Bronchial epithelial cell (primary cell): ENCODE results near the gene RSL1D1. TPM values are rescaled to one million over a fixed set of nuclear protein-coding genes. Genes with fewer than 3 reads are reported as not detected.
A peak's percentile ranks its signal among the peaks of the same experiment; 100 is the strongest.

ENCODE experiments used
- DNase-seq: peaks from one replicate; pipeline ENCODE4 v3.0.0-alpha.2; 2010; ENCODE audit warnings: low read depth
- FAIRE-seq: peaks from 2 replicates; lab custom pipeline; 2011; peaks lifted over from hg19 to GRCh38; lab: Jason Lieb, UNC
- H3K27me3 ChIP-seq: 2 replicates; pipeline ENCODE4 v1.5.1; 2011; ENCODE audit warnings: low read length; ENCODE audit not compliant: control insufficient read depth, insufficient read depth
- H3K36me3 ChIP-seq: 2 replicates; pipeline ENCODE4 v1.5.1; 2011; ENCODE audit warnings: low read length; ENCODE audit not compliant: control insufficient read depth, insufficient read depth
- H3K4me3 ChIP-seq: 2 replicates; pipeline ENCODE4 v1.5.1; 2011; ENCODE audit warnings: mild to moderate bottlenecking, low read depth, low read length, control low read depth
- CTCF ChIP-seq: IDR thresholded peaks from 2 replicates; pipeline ENCODE4 v1.5.1; 2011; ENCODE audit warnings: mild to moderate bottlenecking, moderate library complexity, low read length, control low read depth, inconsistent platforms; ENCODE audit not compliant: insufficient read depth, severe bottlenecking
- total RNA-seq: library from RNA; depleted of rRNA; stranded (reverse); fragments of >200 nt; gene quantifications from 2 replicates; pipeline ENCODE4 v1.2.1, GENCODE V29; 2014

RSL1D1 gene
- total RNA-seq, 1 donor from 2014 or later: 68.7 TPM

GRCh38 chr16:11799509-11800381 lies 51.6 kb downstream of the RSL1D1 start:
- no peaks in the 10 kb centered on the region for H3K36me3 ChIP-seq
- FAIRE-seq (no peak), DNase-seq (no peak)
- no peaks in the 10 kb centered on the region for H3K27me3 ChIP-seq
- TF ChIP-seq CTCF: no peak
- no peak overlapping the region for H3K4me3 ChIP-seq

GRCh38 chr16:11799017-11799381 lies 52.3 kb downstream of the RSL1D1 start:
- DNase-seq: no peak
- Histone ChIP-seq H3K27me3 (no peaks in the 10 kb centered on the region), H3K36me3 (no peaks in the 10 kb centered on the region), H3K4me3 (no peak overlapping the region)
- no peak for FAIRE-seq
- TF ChIP-seq CTCF: no peak

- H3K27me3 ChIP-seq: no peaks in the 10 kb centered on the region
- peak overlapping the region; percentile 60 for H3K4me3 ChIP-seq
- no peak for FAIRE-seq
- no peak for DNase-seq
- no peaks in the 10 kb centered on the region for H3K36me3 ChIP-seq
- TF ChIP-seq CTCF: no peak
Observed at GRCh38 chr16:11797957-11798299, 53.4 kb downstream of the RSL1D1 start.

GRCh38 chr16:11797166-11797956 lies 54.0 kb downstream of the RSL1D1 start, which contains the start of gene ZC3H7A:
TSS of gene ZC3H7A (minus strand) at chr16:11797258. CDS start at chr16:11782354, 14,904 bp downstream.
- Histone ChIP-seq H3K27me3 (no peaks in the 10 kb centered on the region), H3K36me3 (no peaks in the 10 kb centered on the region), H3K4me3 (peak within 1 kb of the TSS; percentile 64)
- peak; percentile 41 for TF ChIP-seq CTCF
- DNase-seq (peak; percentile 87), FAIRE-seq (no peak)

- Histone ChIP-seq H3K27me3 (no peaks in the 10 kb centered on the region), H3K36me3 (no peaks in the 10 kb centered on the region), H3K4me3 (peak overlapping the region; percentile 64)
- FAIRE-seq: no peak
- DNase-seq: no peak
- no peak for TF ChIP-seq CTCF
Observed at GRCh38 chr16:11796227-11797165, 54.8 kb downstream of the RSL1D1 start.
